Immature natural killer cell (primary cell): ENCODE measurements around the gene NPB. TPM values are rescaled to one million over a fixed set of nuclear protein-coding genes. Genes with fewer than 3 reads are reported as not detected.

ENCODE experiments used
- DNase-seq, 3 donors: peaks; one replicate each; pipeline ENCODE4 v3.0.0; 2022; ENCODE audit warnings: mixed read lengths in 1 of 3
- H3K27ac Mint-ChIP-seq, 6 donors: one replicate each; pipeline ENCODE4 v1.8.0; 2020; ENCODE audit warnings: mixed read lengths in 6 of 6, mild to moderate bottlenecking in 5 of 6, inconsistent platforms in 4 of 6, moderate library complexity in 3 of 6
- H3K27me3 Mint-ChIP-seq, 3 donors: one replicate each; pipeline ENCODE4 v1.8.0; 2020 to 2021; ENCODE audit warnings: low read depth in 3 of 3, mild to moderate bottlenecking in 3 of 3, mixed read lengths in 3 of 3, moderate library complexity in 3 of 3, inconsistent platforms in 1 of 3
- H3K36me3 Mint-ChIP-seq, 3 donors: one replicate each; pipeline ENCODE4 v1.8.0; 2020; ENCODE audit warnings: mixed read lengths in 3 of 3, inconsistent platforms in 2 of 3, mild to moderate bottlenecking in 2 of 3
- H3K4me1 Mint-ChIP-seq, 2 donors: one replicate each; pipeline ENCODE4 v1.8.0; 2020; ENCODE audit warnings: inconsistent platforms in 2 of 2, mild to moderate bottlenecking in 2 of 2, mixed read lengths in 2 of 2, moderate library complexity in 1 of 2
- H3K4me3 Mint-ChIP-seq, 5 donors: one replicate each; pipeline ENCODE4 v1.8.0; 2020; ENCODE audit warnings: mild to moderate bottlenecking in 5 of 5, mixed read lengths in 5 of 5, inconsistent platforms in 3 of 5, moderate library complexity in 3 of 5
- H3K9me3 Mint-ChIP-seq, 6 donors: one replicate each; pipeline ENCODE4 v1.8.0; 2020; ENCODE audit warnings: mild to moderate bottlenecking in 6 of 6, mixed read lengths in 6 of 6, inconsistent platforms in 4 of 6, moderate library complexity in 3 of 6
- polyA plus RNA-seq, 3 donors: library from polyadenylated mRNA; unstranded; fragments of 300-500 nt; fragmentation: Illumina TruSeq; gene quantifications; one replicate each; pipeline ENCODE4 v1.2.3, GENCODE V29; 2021

NPB gene
- polyA plus RNA-seq = not detected

DNA sequence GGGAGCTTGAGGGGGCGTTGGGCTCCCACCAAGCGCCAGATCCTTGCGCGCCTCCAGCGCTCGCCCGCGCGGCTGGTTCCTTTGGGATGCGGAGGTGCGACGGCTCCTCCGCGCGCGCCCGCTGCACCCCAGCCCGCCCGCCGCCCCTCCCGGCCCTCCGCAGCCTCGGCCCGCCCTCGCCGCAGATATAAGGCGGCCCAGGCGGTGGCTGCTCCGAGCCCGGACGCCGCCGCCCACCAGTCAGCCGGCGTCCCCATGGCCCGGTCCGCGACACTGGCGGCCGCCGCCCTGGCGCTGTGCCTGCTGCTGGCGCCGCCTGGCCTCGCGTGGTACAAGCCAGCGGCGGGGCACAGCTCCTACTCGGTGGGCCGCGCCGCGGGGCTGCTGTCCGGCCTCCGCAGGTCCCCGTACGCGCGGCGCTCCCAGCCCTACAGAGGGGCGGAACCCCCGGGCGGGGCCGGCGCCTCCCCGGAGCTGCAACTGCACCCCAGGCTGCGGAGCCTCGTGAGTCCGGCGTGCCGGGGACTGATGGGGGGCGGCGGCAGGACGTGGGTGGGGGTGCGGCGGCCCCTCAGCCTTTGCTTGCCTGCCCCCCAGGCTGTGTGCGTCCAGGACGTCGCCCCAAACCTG lies at the start of gene NPB:
NPB (plus strand) TSS at position 216 of the 630 bp plus-strand sequence; CDS start at position 256, 40 bp downstream.
- Mint-ChIP-seq H3K27ac (no peak within 1 kb of the TSS), H3K4me3 (peak within 1 kb of the TSS in 3 of 5 donors; percentile 17 to 33 (median 29)), H3K36me3 (peaks cover 0 to 13% (median 8%) of the 10 kb centered on the region in 3 donors), H3K27me3 (peaks cover 0 to 3% (median 0%) of the 10 kb centered on the region in 3 donors), H3K4me1 (peaks cover 2 to 6% of the 10 kb centered on the region in 2 donors), H3K9me3 (no peaks in the 10 kb centered on the region)
- DNase-seq = peak in 2 of 3 donors; percentile 21 to 22

DNA sequence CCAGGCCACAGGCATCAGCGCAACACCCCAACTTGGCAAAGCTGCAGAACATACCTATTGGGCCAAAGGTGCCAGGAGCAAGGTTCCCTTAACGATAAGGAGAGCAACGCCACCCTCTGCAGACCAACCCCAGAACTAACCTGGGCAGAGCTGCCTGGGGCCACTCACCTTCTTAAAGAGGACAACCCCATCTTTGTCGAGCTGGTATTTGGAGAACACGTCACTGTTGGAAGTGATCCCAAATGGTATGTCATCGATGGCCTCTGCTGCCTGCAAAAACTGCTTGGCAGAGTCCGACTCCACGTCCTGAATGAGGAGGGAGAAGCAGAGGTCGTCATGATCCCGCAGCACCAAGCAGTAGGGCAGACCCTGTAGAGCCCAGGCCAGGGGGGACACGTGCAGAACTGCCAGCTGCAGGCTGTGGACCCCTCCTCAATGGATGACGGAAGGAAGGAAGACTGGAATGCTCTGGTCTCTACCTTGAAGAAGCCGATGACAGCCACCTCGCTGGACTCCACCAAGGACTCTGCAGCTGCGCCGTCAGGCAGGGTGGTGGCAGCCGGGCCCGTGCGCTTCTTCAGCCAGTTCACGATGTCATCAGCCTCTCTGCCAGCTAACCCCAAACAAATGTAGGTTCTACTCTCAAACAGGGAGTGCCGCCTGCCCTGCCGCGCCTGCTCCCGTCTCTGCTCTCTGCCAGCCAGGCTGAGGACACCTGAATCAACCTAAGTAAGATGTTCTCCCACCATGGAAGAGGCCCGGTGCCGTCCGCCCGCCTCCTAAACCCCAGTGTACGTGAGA lies 46.9 kb upstream of the NPB start:
- H3K27ac Mint-ChIP-seq = no peak overlapping the region
- peaks cover 0 to 6% (median 2%) of the 10 kb centered on the region in 3 donors for H3K27me3 Mint-ChIP-seq
- peaks cover 22 to 27% of the 10 kb centered on the region in 2 donors for H3K4me1 Mint-ChIP-seq
- no peak for DNase-seq
- peaks cover 0 to 15% (median 3%) of the 10 kb centered on the region in 3 donors for H3K36me3 Mint-ChIP-seq
- H3K4me3 Mint-ChIP-seq = no peak overlapping the region
- peaks cover 0 to 1% (median 0%) of the 10 kb centered on the region in 6 donors for H3K9me3 Mint-ChIP-seq

DNA sequence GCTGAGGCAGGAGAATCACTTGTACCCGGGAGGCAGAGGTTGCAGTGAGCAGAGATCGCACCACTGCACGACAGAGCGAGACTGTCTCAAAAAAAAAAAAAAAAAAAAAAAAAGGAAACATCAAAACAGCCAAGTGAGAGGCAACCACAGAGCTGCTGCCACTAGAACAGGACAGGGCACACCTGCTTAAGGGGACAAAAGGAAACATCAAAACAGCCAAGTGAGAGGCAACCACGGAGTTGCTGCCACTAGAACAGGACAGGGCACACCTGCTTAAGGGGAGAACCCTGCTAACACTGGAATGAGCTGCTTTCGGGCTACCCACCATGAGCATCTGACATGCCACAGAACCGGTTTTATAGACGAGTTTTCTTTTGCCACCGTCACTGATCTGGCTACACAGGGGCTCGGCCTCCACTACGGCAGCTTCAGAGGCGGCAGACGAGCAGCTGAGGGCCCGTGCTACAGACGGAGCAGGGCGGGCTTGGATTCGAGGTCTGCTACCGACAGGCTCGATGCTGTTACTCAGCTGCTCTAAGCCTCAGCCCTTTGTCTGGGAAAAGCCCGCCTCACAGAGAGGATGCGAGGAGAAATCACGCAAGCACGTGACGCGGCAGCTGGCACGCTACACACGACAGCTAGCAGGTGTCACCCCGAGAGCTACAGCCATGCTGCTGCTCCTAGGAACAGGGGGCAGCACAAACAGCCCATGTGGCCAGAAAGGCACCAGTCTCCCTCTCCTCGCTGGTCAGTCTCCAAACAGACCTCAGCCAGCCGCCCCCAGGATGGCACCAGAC lies 43.7 kb upstream of the NPB start:
- Mint-ChIP-seq H3K4me3 (peak overlapping the region; percentile 21 to 96 (median 92)), H3K9me3 (peaks cover 0 to 2% (median under 1%) of the 10 kb centered on the region in 6 donors), H3K27ac (no peak overlapping the region), H3K4me1 (peaks cover 38 to 44% of the 10 kb centered on the region in 2 donors), H3K27me3 (peaks cover 9 to 25% (median 10%) of the 10 kb centered on the region in 3 donors), H3K36me3 (peaks cover 0 to 11% (median 3%) of the 10 kb centered on the region in 3 donors)
- no peak for DNase-seq

DNA sequence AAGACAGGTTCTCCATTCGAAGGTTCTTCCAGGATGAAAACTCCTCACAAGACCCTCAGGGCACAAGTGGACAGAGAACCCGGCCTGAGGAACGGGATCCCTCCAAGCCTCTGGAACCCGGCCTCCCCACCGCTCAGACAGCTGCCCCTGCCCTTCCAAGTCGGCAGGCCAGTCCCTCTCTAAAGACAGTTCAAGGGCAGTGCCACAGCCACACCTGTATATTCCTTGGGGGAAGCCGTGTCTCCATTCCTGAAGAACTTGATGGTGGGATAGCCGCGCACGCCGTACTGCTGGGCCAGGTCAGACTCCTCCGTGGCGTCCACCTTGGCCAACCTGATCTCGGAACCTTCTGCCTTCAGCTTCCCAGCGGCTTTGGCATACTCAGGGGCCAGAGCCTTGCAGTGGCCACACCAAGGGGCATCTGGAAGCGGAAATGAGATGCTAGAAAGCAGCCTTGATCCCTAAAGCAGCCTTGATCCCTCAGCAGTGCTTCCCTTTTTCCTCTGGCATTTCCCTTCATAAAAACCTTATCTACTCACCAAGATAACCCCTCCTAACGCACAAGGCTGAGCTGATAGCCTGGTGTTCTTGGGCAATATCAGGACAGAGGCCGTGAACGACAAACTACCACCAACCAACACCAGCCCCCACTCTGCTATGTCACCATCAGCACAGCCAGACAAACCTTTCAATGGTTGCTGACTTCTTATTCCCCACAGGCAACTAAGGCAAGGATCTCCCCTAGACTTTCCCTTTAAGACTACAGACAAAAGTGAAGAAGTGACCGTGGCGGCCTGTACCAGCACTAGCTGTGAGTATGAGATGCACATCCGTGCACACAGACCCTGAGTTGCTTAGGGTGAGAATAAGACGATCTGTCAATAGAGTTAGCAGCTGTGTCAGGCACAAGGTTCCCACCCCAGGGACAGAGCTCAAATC lies 42.8 kb upstream of the NPB start:
- peaks cover 0 to 2% (median under 1%) of the 10 kb centered on the region in 6 donors for H3K9me3 Mint-ChIP-seq
- H3K27ac Mint-ChIP-seq = peak overlapping the region; percentile 87 to 94 (median 90)
- H3K27me3 Mint-ChIP-seq = peaks cover 12 to 29% (median 12%) of the 10 kb centered on the region in 3 donors
- H3K4me1 Mint-ChIP-seq = peaks cover 43 to 46% of the 10 kb centered on the region in 2 donors
- peaks cover 0 to 15% (median 3%) of the 10 kb centered on the region in 3 donors for H3K36me3 Mint-ChIP-seq
- peak overlapping the region; percentile 85 to 96 (median 92) for H3K4me3 Mint-ChIP-seq
- no peak for DNase-seq

DNA sequence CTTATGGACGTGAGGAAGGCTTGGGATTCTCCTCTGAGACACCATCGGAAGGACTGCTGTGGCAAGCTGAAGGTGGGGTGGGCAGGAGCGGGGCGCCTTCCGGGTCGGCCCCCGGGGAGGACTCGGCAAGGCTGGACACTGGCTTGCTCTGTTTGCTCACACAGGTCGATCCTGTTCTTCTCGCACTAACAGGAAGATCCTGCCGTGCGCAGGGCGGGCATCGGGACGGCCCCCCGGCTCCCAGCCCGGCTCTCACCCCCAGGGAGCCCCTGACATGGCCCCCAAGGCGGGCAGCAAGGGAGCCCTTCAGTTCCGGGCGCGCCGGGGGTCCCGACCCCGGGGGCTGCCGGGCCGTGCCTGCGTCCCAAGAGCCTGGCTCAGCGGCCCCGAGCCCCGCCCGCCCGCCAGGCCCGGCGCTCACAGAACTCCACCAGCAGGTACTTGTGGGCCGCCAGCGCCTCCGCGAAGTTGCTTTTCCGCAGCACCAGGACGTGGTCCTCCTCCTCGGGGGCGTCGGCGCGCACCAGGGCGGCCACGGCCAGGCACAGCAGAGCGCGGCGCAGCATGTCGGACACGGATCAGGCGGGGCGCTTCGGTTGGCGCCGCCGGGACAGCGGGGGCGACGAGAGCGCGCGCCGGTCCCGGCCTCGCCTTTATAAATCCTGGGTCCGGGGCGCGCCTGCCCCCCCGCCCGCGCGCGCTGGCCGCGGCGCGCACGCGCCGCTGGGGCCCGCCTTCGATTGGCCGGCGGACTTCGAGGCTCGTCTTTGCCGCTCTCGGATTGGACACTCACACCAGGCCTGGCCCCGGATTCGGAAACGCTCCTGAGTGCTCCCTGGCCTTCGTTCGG lies 41.9 kb upstream of the NPB start, which contains the start of gene P4HB:
P4HB (minus strand) TSS at position 630 of the 850 bp plus-strand sequence; CDS start at position 566, 64 bp downstream.
- Mint-ChIP-seq H3K4me1 (peaks cover 43 to 46% of the 10 kb centered on the region in 2 donors), H3K9me3 (peaks cover 0 to 2% (median under 1%) of the 10 kb centered on the region in 6 donors), H3K27me3 (peaks cover 12 to 29% (median 14%) of the 10 kb centered on the region in 3 donors), H3K27ac (peak within 1 kb of the TSS; percentile 93 to 99 (median 98)), H3K4me3 (peak within 1 kb of the TSS; percentile 92 to 96 (median 93)), H3K36me3 (peaks cover 0 to 15% (median 3%) of the 10 kb centered on the region in 3 donors)
- no peak for DNase-seq

GRCh38 chr17:81860756-81861568 lies 41.1 kb upstream of the NPB start:
- Mint-ChIP-seq H3K27me3 (peaks cover 12 to 34% (median 19%) of the 10 kb centered on the region in 3 donors), H3K4me1 (peaks cover 43 to 47% of the 10 kb centered on the region in 2 donors), H3K27ac (peak overlapping the region; percentile 93 to 99 (median 98)), H3K9me3 (peaks cover 0 to 2% (median under 1%) of the 10 kb centered on the region in 6 donors), H3K36me3 (peaks cover 0 to 12% (median 0%) of the 10 kb centered on the region in 3 donors), H3K4me3 (peak overlapping the region; percentile 88 to 93 (median 92))
- DNase-seq = peak; percentile 99 to 100 (median 100)

GRCh38 chr17:81863123-81863675 lies 38.8 kb upstream of the NPB start:
- H3K4me1 Mint-ChIP-seq = peaks cover 48 to 53% of the 10 kb centered on the region in 2 donors
- peak overlapping the region; percentile 69 to 90 (median 88) for H3K27ac Mint-ChIP-seq
- H3K9me3 Mint-ChIP-seq = peaks cover 0 to 2% (median under 1%) of the 10 kb centered on the region in 6 donors
- DNase-seq = no peak
- H3K27me3 Mint-ChIP-seq = peaks cover 18 to 47% (median 29%) of the 10 kb centered on the region in 3 donors
- peaks cover 0 to 7% (median 0%) of the 10 kb centered on the region in 3 donors for H3K36me3 Mint-ChIP-seq
- H3K4me3 Mint-ChIP-seq = peak overlapping the region; percentile 50 to 75 (median 69)

DNA sequence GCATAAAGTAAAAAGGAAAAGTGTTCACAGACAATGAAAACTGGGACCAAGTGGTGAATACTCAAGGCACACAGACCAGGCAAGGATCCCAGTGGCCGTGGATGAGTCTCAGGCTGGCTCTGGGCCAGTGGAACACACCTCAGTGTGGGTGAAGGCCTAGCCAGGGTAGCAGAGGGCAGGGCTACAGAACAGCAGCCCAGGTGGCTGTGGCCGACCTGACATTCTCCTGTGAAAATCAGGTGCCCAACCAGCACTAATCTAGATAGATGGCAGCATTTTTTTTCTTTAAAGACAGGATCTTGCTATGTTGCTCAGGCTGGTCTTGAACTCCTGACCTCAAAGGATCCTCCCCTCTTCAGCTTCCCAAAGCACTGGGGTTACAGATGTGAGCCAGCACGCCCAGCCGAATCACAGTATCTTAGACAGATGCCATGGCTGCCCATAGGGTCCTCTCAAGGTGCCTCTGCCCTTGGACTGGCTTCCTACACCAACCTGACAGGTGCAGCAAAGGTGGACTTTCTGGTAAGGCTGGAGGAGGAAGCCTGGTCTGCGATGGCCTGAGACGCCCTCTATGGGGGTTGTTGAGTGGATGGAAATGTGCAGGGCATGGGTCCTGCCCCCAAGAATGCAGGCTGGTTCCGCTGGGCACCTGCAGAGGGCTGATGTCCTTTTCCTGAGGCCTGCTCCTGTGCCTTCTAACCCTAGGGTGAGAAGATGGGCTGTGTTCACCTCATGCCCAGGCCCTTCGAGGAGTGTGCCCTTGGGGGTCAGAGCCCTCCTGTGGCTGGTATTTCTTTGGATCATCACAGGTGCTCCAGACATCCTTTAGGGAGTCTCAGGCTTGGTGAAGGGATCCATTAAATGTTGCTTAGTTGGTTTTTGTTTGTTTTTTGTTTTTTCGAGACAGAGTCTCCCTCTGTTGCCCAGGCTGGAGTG lies 37.9 kb upstream of the NPB start:
- Mint-ChIP-seq H3K36me3 (peaks cover 0 to 7% (median 0%) of the 10 kb centered on the region in 3 donors), H3K9me3 (peaks cover 0 to 2% (median under 1%) of the 10 kb centered on the region in 6 donors), H3K4me1 (peaks cover 41 to 45% of the 10 kb centered on the region in 2 donors), H3K27me3 (peaks cover 18 to 49% (median 29%) of the 10 kb centered on the region in 3 donors), H3K4me3 (no peak overlapping the region), H3K27ac (peak overlapping the region in 5 of 6 donors; percentile 34 to 89 (median 88))
- no peak for DNase-seq

DNA sequence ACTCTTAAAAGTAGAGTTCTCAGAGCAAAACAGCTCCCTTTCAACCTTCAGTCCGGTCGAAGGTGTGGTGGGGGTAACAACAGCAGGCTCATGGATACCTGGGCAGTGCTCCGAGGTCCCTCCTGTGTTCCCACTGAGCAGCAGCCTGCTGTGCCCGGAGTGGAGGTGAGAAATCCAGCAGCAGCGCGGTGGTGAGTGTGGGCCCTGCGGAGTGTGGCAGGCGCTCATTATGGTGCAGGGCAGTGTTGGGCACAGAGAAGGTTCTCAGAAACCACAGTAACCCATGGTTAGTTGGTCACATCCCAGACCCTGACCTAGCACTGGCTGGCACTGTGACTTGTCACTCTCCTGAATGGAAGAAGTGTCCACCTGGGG lies 36.7 kb upstream of the NPB start:
- no peak overlapping the region for H3K4me3 Mint-ChIP-seq
- peaks cover 41 to 45% of the 10 kb centered on the region in 2 donors for H3K4me1 Mint-ChIP-seq
- H3K9me3 Mint-ChIP-seq = peaks cover 0 to 2% (median 0%) of the 10 kb centered on the region in 6 donors
- H3K36me3 Mint-ChIP-seq = peaks cover 0 to 7% (median 0%) of the 10 kb centered on the region in 3 donors
- peak overlapping the region in 5 of 6 donors; percentile 12 to 62 (median 30) for H3K27ac Mint-ChIP-seq
- H3K27me3 Mint-ChIP-seq = peaks cover 23 to 51% (median 37%) of the 10 kb centered on the region in 3 donors
- DNase-seq = no peak
